HepG2 (cell line): Measurements from ENCODE around the gene TCTN2. TPM values are rescaled to one million over a fixed set of nuclear protein-coding genes. Genes with fewer than 3 reads are reported as not detected.

Experiments used
- GFI1 ChIP-seq: sonication (generic); formaldehyde crosslinking; IDR thresholded peaks from 2 replicates; pipeline ENCODE4 v1.5.0; 2020; ENCODE audit warnings: missing genetic modification reagents, mild to moderate bottlenecking, borderline replicate concordance
- JUND ChIP-seq: sonication (generic); formaldehyde crosslinking; IDR thresholded peaks from 2 replicates; pipeline ENCODE4 v1.8.0; 2022; ENCODE audit warnings: mild to moderate bottlenecking, missing genetic modification reagents
- NBN ChIP-seq: fragments of 450-650 bp; conservative IDR thresholded peaks from 2 replicates; pipeline ENCODE4 v1.6.1; 2017
- TBX2 ChIP-seq: sonication (generic); formaldehyde crosslinking; IDR thresholded peaks from 2 replicates; pipeline ENCODE4 v1.5.0; 2020; ENCODE audit warnings: missing genetic modification reagents, mild to moderate bottlenecking, borderline replicate concordance
- ZFP36L1 ChIP-seq: sonication (generic); formaldehyde crosslinking; IDR thresholded peaks from 2 replicates; pipeline ENCODE4 v1.8.0; 2022; ENCODE audit warnings: mild to moderate bottlenecking, missing genetic modification reagents, moderate library complexity
- ZKSCAN8 ChIP-seq: IDR thresholded peaks from 2 replicates; pipeline ENCODE4 v1.6.1; 2016; ENCODE audit warnings: borderline replicate concordance, missing genetic modification reagents, missing compliant biosample characterization
- ZNF501 ChIP-seq: sonication (generic); formaldehyde crosslinking; IDR thresholded peaks from 2 replicates; pipeline ENCODE4 v1.5.1; 2020; ENCODE audit warnings: mild to moderate bottlenecking, moderate library complexity, missing genetic modification reagents
- ZNF670 ChIP-seq: sonication (generic); formaldehyde crosslinking; IDR thresholded peaks from 2 replicates; pipeline ENCODE4 v1.8.0; 2022; ENCODE audit warnings: mild to moderate bottlenecking, missing genetic modification reagents, borderline replicate concordance
- ZNF737 ChIP-seq: sonication (generic); formaldehyde crosslinking; IDR thresholded peaks from 2 replicates; pipeline ENCODE4 v1.5.0; 2020; ENCODE audit warnings: missing genetic modification reagents, mild to moderate bottlenecking, borderline replicate concordance
- ZNF83 ChIP-seq: sonication (generic); formaldehyde crosslinking; IDR thresholded peaks from 2 replicates; pipeline ENCODE4 v1.4.0; 2020; ENCODE audit warnings: missing genetic modification reagents, mild to moderate bottlenecking, borderline replicate concordance
- polyA plus RNA-seq, 8 experiments: library from polyadenylated mRNA; depleted of rRNA in 3 of 8; stranded (reverse) in 7 of 8; unstranded in 1 of 8; fragments of >200 nt; fragmentation: Illumina TruSeq in 4 of 8; extraction: Trizol in 4 of 8; gene quantifications; 2 replicates each; pipeline versions ENCODE4 v1.2.1 to v1.2.3, GENCODE V29; 2011 to 2016; ENCODE audit warnings: low read depth in 4 of 8, missing spikeins in 1 of 8, mixed read lengths in 1 of 8; ENCODE audit not compliant: insufficient read depth in 1 of 8
- total RNA-seq, 5 experiments: library from RNA; depleted of rRNA; stranded (reverse); fragments of >200 nt; fragmentation: Illumina TruSeq; extraction: Trizol; gene quantifications; 2 replicates each; pipeline ENCODE4 v1.2.3, GENCODE V29; 2016; ENCODE audit warnings: low read depth in 1 of 5
- TF ChIP-seq, protein P1 (sequence below): sonication (generic); formaldehyde crosslinking; IDR thresholded peaks from 2 replicates; pipeline ENCODE4 v1.9.0; 2021; ENCODE audit warnings: missing genetic modification reagents, mild to moderate bottlenecking, borderline replicate concordance
- TF ChIP-seq, protein P2 (sequence below): sonication (generic); formaldehyde crosslinking; IDR thresholded peaks from 2 replicates; pipeline ENCODE4 v1.9.0; 2022; ENCODE audit warnings: low read depth, missing genetic modification reagents
- TF ChIP-seq, protein P3 (sequence below): sonication (generic); formaldehyde crosslinking; IDR thresholded peaks from 2 replicates; pipeline ENCODE4 v1.4.0; 2020; ENCODE audit warnings: mild to moderate bottlenecking, missing genetic modification reagents
- TF ChIP-seq, protein P4 (sequence below): sonication (generic); formaldehyde crosslinking; IDR thresholded peaks from 2 replicates; pipeline ENCODE4 v1.8.1; 2023; ENCODE audit warnings: mild to moderate bottlenecking, moderate library complexity, missing genetic modification reagents

The TCTN2 gene
- total and polyA plus RNA-seq, 2 of the 13 experiments (the other 11 are each of a cell fraction or from before 2014, with no cell fraction given) = 5.0 to 8.1 TPM

DNA sequence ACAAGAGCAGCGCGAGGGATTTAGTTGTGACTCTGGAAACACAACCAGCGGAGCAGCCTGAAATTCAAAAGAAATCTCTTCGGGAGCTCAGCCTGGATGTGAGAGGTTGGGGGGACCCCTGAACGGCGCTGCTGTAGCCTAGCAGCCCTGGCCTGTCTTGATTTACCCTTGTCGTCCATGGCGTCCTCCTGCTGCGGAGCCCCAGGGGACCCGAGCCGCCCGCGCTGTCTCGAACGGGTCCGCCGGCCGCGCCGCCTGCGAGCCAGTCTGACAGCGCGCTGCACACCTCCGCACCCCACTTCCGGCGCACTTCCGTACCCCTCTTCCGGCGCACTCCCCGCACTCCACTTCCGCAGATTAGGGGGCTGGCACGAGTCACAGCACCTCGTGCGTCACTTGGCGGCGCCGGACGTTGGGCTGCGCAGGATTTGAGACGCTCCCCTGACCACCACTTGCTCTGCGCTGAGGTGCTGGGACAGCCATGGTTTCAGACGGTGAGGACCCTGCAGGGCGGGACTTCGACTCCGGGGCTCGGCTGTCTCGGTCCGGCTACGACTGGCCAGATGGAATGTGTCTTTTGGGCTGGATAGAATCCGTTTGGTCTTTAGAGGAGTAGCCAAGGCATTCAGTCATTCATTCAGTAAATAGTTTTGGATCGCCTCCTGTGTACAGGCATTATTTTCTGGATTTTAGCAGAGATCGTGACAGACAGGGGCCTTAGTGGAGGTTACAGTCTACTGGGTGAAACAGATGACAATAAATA lies 37.4 kb upstream of the TCTN2 start, which contains the start of the genes EIF2B1 and GTF2H3 (continued):
- TF ChIP-seq, protein P1, sequence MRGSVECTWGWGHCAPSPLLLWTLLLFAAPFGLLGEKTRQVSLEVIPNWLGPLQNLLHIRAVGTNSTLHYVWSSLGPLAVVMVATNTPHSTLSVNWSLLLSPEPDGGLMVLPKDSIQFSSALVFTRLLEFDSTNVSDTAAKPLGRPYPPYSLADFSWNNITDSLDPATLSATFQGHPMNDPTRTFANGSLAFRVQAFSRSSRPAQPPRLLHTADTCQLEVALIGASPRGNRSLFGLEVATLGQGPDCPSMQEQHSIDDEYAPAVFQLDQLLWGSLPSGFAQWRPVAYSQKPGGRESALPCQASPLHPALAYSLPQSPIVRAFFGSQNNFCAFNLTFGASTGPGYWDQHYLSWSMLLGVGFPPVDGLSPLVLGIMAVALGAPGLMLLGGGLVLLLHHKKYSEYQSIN (CRISPR knock-in tag) = no peak
- peak; percentile 93 for TF ChIP-seq TBX2 (CRISPR knock-in tag)
- TF ChIP-seq JUND = no peak
- TF ChIP-seq, protein P2, sequence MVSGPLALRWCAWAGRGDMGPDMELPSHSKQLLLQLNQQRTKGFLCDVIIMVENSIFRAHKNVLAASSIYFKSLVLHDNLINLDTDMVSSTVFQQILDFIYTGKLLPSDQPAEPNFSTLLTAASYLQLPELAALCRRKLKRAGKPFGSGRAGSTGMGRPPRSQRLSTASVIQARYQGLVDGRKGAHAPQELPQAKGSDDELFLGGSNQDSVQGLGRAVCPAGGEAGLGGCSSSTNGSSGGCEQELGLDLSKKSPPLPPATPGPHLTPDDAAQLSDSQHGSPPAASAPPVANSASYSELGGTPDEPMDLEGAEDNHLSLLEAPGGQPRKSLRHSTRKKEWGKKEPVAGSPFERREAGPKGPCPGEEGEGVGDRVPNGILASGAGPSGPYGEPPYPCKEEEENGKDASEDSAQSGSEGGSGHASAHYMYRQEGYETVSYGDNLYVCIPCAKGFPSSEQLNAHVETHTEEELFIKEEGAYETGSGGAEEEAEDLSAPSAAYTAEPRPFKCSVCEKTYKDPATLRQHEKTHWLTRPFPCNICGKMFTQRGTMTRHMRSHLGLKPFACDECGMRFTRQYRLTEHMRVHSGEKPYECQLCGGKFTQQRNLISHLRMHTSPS (CRISPR knock-in tag) = no peak; the same call in 1 of the 2 replicates
- peak; percentile 37; the same call in 1 of the 2 replicates for TF ChIP-seq ZKSCAN8 (CRISPR knock-in tag)
- TF ChIP-seq, protein P3, sequence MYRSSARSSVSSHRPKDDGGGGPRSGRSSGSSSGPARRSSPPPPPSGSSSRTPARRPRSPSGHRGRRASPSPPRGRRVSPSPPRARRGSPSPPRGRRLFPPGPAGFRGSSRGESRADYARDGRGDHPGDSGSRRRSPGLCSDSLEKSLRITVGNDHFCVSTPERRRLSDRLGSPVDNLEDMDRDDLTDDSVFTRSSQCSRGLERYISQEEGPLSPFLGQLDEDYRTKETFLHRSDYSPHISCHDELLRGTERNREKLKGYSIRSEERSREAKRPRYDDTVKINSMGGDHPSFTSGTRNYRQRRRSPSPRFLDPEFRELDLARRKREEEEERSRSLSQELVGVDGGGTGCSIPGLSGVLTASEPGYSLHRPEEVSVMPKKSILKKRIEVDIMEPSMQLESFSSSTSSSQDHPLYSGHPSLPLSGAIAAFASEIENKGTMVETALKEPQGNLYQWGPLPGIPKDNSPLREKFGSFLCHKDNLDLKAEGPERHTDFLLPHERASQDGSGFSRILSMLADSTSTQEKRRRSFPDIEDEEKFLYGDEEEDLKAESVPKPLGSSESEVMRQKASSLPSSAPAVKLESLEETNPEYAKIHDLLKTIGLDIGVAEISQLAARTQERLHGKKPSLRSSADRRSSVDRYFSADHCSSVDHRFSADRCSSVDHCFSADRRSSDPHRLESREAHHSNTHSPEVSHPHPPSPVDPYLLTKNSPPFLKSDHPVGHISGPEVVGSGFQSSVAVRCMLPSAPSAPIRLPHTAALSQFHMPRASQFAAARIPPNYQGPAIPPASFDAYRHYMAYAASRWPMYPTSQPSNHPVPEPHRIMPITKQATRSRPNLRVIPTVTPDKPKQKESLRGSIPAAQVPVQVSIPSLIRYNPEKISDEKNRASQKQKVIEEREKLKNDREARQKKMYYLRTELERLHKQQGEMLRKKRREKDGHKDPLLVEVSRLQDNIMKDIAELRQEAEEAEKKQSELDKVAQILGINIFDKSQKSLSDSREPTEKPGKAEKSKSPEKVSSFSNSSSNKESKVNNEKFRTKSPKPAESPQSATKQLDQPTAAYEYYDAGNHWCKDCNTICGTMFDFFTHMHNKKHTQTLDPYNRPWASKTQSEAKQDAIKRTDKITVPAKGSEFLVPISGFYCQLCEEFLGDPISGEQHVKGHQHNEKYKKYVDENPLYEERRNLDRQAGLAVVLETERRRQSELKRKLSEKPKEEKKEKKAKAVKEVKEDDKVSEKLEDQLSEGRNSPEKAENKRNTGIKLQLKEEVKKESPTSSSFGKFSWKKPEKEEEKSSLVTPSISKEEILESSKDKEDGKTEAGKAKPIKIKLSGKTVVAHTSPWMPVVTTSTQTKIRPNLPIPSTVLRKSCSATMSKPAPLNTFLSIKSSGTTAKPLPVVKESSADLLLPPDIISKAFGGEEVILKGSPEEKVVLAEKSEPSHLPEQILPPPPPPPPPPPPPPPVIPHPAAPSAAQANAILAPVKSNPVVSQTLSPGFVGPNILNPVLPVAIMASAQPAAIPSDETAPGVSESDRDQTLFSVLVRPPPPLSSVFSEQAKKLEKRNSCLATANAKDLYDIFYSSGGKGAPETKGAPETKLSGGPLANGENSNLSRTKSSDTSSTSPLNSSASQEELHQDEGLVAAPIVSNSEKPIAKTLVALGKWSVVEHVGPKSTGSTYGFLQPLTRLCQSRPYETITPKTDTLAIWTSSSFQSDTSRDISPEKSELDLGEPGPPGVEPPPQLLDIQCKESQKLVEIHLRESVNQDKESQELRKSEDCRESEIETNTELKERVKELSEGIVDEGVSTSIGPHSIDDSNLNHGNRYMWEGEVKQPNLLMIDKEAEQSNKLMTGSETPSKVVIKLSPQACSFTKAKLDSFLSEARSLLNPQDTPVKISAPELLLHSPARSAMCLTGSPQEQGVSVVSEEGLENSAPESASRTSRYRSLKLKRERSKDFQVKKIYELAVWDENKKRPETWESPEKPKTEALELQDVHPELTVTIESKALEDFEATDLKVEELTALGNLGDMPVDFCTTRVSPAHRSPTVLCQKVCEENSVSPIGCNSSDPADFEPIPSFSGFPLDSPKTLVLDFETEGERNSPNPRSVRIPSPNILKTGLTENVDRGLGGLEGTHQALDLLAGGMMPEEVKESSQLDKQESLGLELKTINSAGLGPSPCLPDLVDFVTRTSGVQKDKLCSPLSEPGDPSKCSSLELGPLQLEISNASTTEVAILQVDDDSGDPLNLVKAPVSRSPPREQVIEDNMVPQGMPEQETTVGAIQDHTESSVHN = 0 out of 2 replicates have a peak, but pooled peaks have one; percentile 37
- TF ChIP-seq ZNF83 (CRISPR knock-in tag) = no peak
- TF ChIP-seq GFI1 = no peak; the same call in 1 of the 2 replicates
- peak; percentile 82; the same call in 1 of the 2 replicates for TF ChIP-seq ZNF670 (CRISPR knock-in tag)
- no peak for TF ChIP-seq NBN
- TF ChIP-seq ZNF501 (CRISPR knock-in tag) = peak; percentile 86
- TF ChIP-seq, protein P4, sequence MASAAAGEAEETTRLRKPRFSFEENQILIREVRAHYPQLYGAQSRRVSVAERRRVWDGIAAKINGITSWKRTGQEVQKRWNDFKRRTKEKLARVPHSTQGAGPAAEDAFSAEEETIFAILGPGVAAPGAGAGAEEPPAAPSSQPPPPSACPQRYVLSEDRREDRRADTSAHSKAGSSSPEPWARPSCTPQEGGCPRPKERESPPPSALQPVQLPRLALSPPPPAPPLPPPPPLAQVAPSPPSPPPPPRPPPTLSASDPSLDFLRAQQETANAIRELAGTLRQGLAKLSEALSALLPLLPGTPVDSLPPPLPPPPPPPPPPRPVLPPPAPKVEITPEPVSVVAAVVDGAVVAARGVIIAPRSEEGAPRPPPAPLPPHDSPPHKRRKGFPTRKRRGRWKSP (CRISPR knock-in tag) = peak; percentile 64; the same call in 1 of the 2 replicates
- no peak for TF ChIP-seq ZNF737
- peak; percentile 66; the same call in 1 of the 2 replicates for TF ChIP-seq ZFP36L1
